Measurements from ENCODE around the gene RCBTB2.

RCBTB2 gene

DNA sequence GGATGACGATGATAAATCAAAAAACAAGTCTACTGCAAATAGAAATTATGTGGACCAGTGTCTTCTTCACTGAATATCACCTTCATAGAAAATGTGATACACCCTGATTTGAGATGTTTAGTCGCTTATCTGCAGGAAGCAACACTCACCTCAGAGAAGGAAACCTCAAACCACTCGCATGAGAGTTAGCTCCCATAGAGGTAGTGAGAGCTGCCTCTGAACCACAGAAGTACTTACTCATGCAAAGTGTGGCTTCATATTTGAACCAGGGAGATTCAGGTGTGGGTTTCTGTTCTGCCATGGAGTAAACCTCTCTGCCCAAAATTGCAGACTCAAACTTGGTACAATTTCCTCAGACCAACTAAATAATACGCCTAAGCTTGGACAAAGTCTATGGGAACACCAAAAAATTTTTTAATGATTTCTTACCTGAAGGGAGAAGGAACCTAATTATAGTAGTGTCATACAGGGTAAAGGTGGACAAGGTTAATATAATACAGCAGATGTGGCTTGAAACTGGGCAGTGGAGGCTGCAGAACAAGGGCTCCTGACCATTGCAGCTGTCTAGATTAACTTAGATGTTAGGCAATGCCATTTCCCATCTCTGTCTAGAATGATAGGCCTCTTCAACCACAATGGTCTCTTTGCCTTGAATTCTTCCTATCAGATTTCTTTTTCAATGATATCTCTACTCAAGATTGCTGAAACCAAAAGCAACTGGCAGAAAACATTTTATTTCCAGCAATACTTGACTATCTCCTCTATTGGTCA, 29.6 kb upstream of the RCBTB2 start:
- DNase-seq: no peak

- DNase-seq: no peak
Observed at GRCh38 chr13:48561466-48562235, 28.8 kb upstream of the RCBTB2 start.

DNA sequence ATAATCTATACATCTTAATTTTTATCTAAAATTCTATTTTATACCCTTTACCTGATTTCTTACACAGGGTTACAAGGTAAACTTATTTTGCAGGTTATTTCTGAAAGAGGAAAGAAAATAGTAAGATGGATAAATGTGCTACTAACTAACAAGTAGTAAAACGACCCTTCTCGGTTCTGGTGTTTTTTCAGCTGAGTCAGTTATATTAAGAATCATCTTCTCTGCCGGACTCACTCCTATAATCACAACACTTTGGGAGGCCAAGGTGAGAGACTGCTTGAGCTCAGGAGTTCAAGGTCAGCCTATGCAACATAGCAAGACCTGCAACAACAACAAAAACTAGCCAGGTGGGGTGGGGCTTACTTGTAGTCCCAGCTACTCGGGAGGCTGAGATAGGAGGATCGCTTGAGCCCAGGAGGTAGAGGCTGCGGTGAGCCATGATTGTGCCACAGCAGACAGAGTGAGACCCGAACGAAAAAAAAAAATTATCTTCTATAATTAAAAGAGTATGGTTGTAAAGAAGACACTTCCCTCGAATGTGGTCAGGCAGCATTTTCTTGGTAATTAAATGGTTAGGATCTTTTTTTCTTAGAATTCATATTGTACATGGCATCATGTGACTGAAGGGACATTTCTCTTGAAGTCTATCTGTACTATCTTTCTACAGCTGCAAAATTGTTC, 27.9 kb upstream of the RCBTB2 start:
- no peak for DNase-seq

DNA sequence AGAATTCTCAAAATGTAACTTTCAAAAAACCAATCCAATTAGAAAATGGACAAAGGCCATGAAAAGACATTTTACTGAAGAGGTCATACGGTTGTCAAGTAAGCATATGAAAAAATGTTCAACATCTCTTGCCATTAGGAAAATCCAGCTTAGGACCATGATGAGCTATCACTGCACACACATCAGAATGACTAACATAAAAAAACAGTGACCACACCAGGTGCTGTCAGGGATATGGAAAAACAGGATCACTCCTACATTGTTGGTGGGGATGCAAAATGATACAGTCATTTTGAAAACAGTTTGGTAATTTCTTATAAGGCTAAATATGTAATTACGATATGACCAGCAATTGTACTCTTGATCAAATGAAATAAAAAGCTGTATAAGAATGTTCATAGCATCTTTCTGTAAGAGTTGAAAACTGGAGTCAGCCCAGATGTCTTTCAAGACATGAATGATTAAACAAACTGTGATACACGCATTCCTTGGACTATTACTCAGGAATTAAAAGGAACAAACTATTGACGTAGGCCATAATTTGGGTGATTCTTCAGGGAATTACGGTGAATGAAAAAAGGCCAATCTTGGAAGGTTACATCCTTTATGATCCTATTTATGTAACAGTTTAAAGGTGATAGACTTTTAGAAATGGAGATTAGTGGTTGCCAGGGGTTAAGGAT, 26.9 kb upstream of the RCBTB2 start:
- no peak for DNase-seq

GRCh38 chr13:48556817-48557216, 23.9 kb upstream of the RCBTB2 start:
- DNase-seq: no peak

DNA sequence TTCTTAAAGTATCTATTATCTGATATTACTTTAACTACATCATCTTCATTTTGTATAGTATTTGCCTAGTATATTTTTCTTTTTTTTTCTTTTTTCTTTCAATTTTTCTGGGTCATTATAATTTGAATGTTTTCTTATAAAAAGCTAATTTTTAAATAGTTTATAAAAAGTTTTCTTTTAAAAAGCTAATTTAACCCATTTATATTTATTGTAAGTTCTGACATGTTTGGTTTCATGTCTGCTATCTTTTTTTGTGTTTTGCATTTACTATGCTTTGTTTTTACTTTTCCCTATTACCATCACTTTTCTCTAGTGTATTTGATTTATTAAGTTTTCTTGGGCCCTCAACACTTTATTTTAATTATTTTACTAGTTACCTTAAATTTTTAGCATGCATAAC, 22.6 kb upstream of the RCBTB2 start:
- no peak for DNase-seq

- DNase-seq: no peak
Observed at GRCh38 chr13:48551329-48551728, 18.4 kb upstream of the RCBTB2 start.

- DNase-seq: no peak
Observed at GRCh38 chr13:48549658-48550057, 16.8 kb upstream of the RCBTB2 start.

GRCh38 chr13:48547663-48548092, 14.8 kb upstream of the RCBTB2 start:
- DNase-seq: no peak

GRCh38 chr13:48545608-48546007, 12.7 kb upstream of the RCBTB2 start:
- no peak for DNase-seq

GRCh38 chr13:48542581-48543341, 9.9 kb upstream of the RCBTB2 start:
- DNase-seq: no peak

- no peak for DNase-seq
Observed at GRCh38 chr13:48542138-48542537, 9.3 kb upstream of the RCBTB2 start.

DNA sequence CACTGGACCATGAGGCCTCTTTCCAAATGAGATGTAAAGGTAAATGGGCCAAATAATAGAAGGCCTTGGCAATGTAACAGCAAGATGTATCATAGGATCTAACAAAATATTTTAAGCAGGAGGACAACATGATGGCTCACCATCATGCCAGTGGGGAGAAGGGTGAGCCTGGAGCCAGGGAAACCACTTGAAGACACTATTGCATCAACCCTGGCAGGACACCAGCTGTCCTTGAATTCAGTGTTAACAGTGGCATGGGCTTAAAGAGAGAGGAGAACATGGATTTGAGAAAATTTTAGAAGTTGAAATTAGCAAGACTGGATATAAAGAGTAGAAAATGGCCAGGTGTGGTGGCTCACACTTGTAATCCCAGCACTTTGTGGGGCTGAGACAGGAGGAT, 6.7 kb upstream of the RCBTB2 start:
- DNase-seq: no peak

DNA sequence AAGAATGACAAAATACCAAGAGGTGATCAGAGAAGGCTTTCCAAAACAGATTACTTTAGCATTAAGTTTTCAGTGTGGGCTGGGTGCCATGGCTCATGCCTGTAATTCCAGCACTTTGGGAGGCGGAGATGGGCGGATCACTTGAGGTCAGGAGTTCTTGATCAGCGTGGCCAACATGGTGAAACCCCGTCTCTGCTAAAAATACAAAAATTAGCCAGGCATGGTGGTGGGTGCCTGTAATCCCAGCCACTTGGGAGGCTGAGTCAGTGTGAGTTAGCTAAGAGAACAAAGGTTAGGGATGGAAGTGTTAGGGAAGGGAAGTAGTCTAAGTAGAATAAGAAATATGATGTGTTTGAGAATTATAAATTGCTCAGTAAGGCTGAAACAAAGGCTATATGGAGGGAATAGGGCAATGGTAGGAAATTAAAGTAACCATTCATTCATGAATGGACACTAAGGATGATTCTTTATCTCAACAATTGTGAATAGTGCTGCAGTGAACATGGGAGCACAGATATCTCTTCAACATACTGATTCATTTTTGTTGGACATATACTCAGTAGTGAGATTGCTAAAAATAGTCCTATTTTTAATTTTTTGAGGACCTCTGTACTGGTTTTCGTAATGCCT, 3.9 kb upstream of the RCBTB2 start:
- no peak for DNase-seq

DNA sequence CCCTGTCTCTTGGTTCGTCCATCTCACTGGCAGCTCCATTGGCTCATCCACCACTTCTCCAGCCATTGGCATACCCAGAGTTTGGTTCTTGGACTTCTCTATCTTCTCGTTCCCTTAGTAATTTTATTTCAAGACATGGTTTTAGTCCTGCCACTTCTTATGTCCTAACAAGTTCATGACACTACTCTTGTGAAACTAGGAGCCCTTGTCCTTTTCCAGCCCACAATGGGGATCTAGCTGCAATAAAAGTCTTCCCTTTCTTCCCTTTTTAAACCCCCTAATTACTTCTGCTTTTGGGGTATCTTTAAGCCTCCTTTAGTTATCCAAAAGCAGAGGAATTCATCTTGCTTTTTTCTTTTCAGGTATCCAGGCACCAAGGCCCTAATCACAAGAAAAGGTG, 2.9 kb upstream of the RCBTB2 start:
- DNase-seq: no peak

- no peak for DNase-seq
Observed at GRCh38 chr13:48534911-48535501, 2.1 kb upstream of the RCBTB2 start.

GRCh38 chr13:48533961-48534600, 1.2 kb upstream of the RCBTB2 start:
- DNase-seq: no peak

- no peak for DNase-seq
Observed at GRCh38 chr13:48532256-48532505, 699 bp downstream of the RCBTB2 start.

DNA sequence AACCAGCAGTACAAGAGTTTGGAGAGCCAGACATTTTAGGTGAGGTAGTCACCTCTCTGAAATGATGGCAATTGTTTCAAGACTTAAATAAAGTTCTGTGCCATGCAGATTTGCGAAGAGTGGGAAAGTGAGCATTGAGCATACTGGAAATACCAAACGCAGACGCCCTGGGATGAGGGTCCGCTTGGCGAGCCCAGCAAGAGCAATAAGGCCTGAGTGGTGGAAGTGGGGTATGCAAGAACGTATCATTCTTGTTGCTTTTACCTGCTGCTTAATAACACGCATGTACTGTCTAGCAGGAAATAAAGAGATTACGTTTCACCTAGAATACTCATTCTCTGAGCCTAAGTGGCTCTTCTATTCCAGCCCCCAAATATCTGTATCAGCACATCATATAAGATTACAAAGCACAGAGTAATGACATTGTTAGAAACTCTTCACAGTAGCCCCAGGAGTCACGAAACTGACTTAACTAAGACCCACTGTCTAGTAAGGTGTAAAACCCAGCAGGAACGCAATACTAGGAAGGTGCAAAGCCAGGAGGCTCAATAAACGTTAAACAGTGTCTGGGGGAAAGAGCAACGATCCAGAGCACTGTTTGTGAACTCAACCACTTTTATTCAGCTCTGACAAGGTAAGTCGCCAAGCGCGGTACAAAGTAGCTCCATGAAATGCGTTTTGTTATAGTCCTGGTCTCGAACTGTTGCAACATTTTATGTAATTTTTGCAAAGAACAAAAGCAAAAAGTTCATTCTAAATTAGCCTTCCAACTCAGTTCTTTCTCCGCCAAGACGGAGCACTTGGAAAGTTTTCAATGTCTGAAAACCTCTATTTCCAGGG, 1.2 kb downstream of the RCBTB2 start:
- DNase-seq: no peak

DNA sequence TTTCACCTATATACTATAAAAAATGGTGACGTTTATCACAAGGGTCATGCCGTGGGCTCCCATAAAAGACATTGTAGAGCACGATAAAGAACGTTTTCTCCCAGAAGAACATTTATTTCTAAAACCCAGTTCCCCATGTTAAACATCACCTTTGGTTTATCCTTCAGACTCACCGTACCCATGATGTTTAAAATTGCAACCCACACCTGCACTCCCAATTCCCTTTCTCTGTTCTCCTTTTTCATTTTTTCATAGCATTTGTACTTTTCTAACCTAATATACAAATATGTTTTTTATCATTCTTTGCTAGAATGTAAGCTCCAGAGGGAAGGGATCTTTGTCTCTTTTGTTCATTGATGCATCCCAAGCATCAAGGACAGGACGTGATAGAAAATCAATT, 2.0 kb downstream of the RCBTB2 start:
- no peak for DNase-seq

Data from NCI-H1436 treated with DMSO at 0.1 percent for 48 hours (cell line).